SK-N-SH (cell line): ENCODE results near the gene NFIA. TPM values are rescaled to one million over a fixed set of nuclear protein-coding genes. Genes with fewer than 3 reads are reported as not detected.

Experiments
- CTCF ChIA-PET: fragments of 300-600, 350-600 bp; formaldehyde crosslinking; extraction: SDS; loops from one replicate; lab custom pipeline; 2021; lab: Yijun Ruan, JAX
- POLR2A ChIA-PET: fragments of 350-600 bp; sonication (Branson Sonifier 250); formaldehyde crosslinking; extraction: SDS; loops from one replicate; lab custom pipeline; 2020; ENCODE audit warnings: antibody characterized with exemption, inconsistent platforms; lab: Yijun Ruan, JAX
- DNase-seq: peaks from one replicate; pipeline ENCODE4 v3.0.0; 2012
- H2AFZ ChIP-seq: fragments of 200-600 bp; sonication (generic); 2 replicates; pipeline ENCODE4 v1.8.1; 2016; ENCODE audit warnings: antibody characterized with exemption, mild to moderate bottlenecking, low read depth
- H3F3A ChIP-seq: fragments of 200-600 bp; sonication (generic); replicated peaks from 2 replicates; pipeline ENCODE3; 2016; ENCODE audit warnings: antibody characterized with exemption, mild to moderate bottlenecking; ENCODE audit not compliant: insufficient read depth
- H3K27ac ChIP-seq, 2 experiments: fragments of 200-500 bp in 1 of 2; fragments of 200-600 bp in 1 of 2; sonication (Bioruptor generic) in 1 of 2; sonication (generic), shearing (Covaris generic) in 1 of 2; 2 replicates each; pipeline versions ENCODE4 v1.5.1 to v1.6.1; 2014 to 2016; ENCODE audit warnings: low read depth in 2 of 2, inconsistent platforms in 1 of 2, low read length in 1 of 2, mild to moderate bottlenecking in 1 of 2, mixed read lengths in 1 of 2
- H3K27me3 ChIP-seq: fragments of 200-600 bp; sonication (generic), shearing (Covaris generic); 2 replicates; pipeline ENCODE4 v1.6.1; 2016; ENCODE audit warnings: mixed run types; ENCODE audit not compliant: insufficient read depth
- H3K36me3 ChIP-seq, 2 experiments: fragments of 200-500 bp in 1 of 2; fragments of 200-600 bp in 1 of 2; sonication (Bioruptor generic) in 1 of 2; sonication (generic) in 1 of 2; replicated peaks in 1 of 2; 2 replicates each; pipeline versions ENCODE3 to v1.5.1; 2014 to 2016; ENCODE audit warnings: low read length in 1 of 2, mild to moderate bottlenecking in 1 of 2; ENCODE audit not compliant: insufficient read depth in 2 of 2, control insufficient read depth in 1 of 2
- H3K4me1 ChIP-seq, 2 experiments: fragments of 200-500 bp in 1 of 2; fragments of 200-600 bp in 1 of 2; sonication (Bioruptor generic) in 1 of 2; sonication (generic), shearing (Covaris generic) in 1 of 2; 2 replicates each; pipeline versions ENCODE4 v1.5.1 to v1.6.1; 2014 to 2016; ENCODE audit warnings: low read depth in 1 of 2, low read length in 1 of 2, mixed run types in 1 of 2; ENCODE audit not compliant: insufficient read depth in 2 of 2, control insufficient read depth in 1 of 2
- H3K4me2 ChIP-seq: fragments of 200-600 bp; sonication (generic), shearing (Covaris generic); 2 replicates; pipeline ENCODE4 v1.6.1; 2017; ENCODE audit warnings: mixed run types
- H3K4me3 ChIP-seq, 2 experiments: fragments of 200-500 bp in 1 of 2; fragments of 200-600 bp in 1 of 2; sonication (Bioruptor generic) in 1 of 2; sonication (generic), shearing (Covaris generic) in 1 of 2; 2 replicates each; pipeline versions ENCODE4 v1.5.1 to v1.8.1; 2014 to 2016; ENCODE audit warnings: low read depth in 2 of 2, inconsistent platforms in 1 of 2, low read length in 1 of 2, mild to moderate bottlenecking in 1 of 2, mixed read lengths in 1 of 2, moderate library complexity in 1 of 2
- H3K79me2 ChIP-seq: fragments of 200-600 bp; sonication (generic); 2 replicates; pipeline ENCODE4 v1.8.1; 2017; ENCODE audit warnings: mild to moderate bottlenecking; ENCODE audit not compliant: insufficient read depth
- H3K9ac ChIP-seq: fragments of 200-600 bp; sonication (generic); 2 replicates; pipeline ENCODE4 v1.6.1; 2017; ENCODE audit warnings: mixed run types
- H3K9me2 ChIP-seq: fragments of 200-600 bp; sonication (generic); 2 replicates; pipeline ENCODE4 v1.6.1; 2017; ENCODE audit warnings: mixed run types
- H3K9me3 ChIP-seq: fragments of 200-600 bp; sonication (generic); 2 replicates; pipeline ENCODE4 v1.6.1; 2017; ENCODE audit warnings: mixed run types, mild to moderate bottlenecking, moderate library complexity
- H4K20me1 ChIP-seq: fragments of 200-600 bp; sonication (generic); 2 replicates; pipeline ENCODE4 v1.6.1; 2017; ENCODE audit warnings: mild to moderate bottlenecking, mixed run types; ENCODE audit not compliant: insufficient read depth
- CHD2 ChIP-seq: fragments of 150-350 bp; IDR thresholded peaks from 2 replicates; pipeline ENCODE4 v1.6.1; 2018; ENCODE audit warnings: low read length; ENCODE audit not compliant: partially characterized antibody
- ELF1 ChIP-seq: IDR thresholded peaks from 2 replicates; pipeline ENCODE4 v1.4.0; 2012
- EP300 ChIP-seq, 2 experiments: IDR thresholded peaks; 2 replicates each; pipeline versions ENCODE4 v1.4.0 to v1.6.1; 2012; ENCODE audit warnings: borderline replicate concordance in 1 of 2, low read depth in 1 of 2, low read length in 1 of 2
- GATA2 ChIP-seq: sonication (generic); formaldehyde crosslinking; IDR thresholded peaks from 2 replicates; pipeline ENCODE4 v1.5.0; 2020; ENCODE audit warnings: mild to moderate bottlenecking, missing genetic modification reagents
- MEF2A ChIP-seq: IDR thresholded peaks from 2 replicates; pipeline ENCODE4 v1.4.0; 2012; ENCODE audit warnings: low read depth, borderline replicate concordance
- NRF1 ChIP-seq: IDR thresholded peaks from 2 replicates; pipeline ENCODE4 v1.6.1; 2012; ENCODE audit warnings: low read depth, mild to moderate bottlenecking, low read length
- POLR2AphosphoS5 ChIP-seq: IDR thresholded peaks from 2 replicates; pipeline ENCODE4 v1.6.1; 2012; ENCODE audit warnings: low read depth, low read length
- RAD21 ChIP-seq: IDR thresholded peaks from 2 replicates; pipeline ENCODE4 v1.6.1; 2012; ENCODE audit warnings: mild to moderate bottlenecking, low read length
- SIN3A ChIP-seq: IDR thresholded peaks from 2 replicates; pipeline ENCODE4 v1.6.1; 2012; ENCODE audit warnings: low read depth, mild to moderate bottlenecking, low read length, moderate library complexity, borderline replicate concordance
- SMC3 ChIP-seq: IDR thresholded peaks from 2 replicates; pipeline ENCODE4 v1.6.1; 2012; ENCODE audit warnings: low read depth, low read length, improper control_type of control experiment
- TAF1 ChIP-seq: IDR thresholded peaks from 2 replicates; pipeline ENCODE4 v1.6.1; 2012; ENCODE audit warnings: low read depth, mild to moderate bottlenecking, low read length, moderate library complexity, borderline replicate concordance
- YY1 ChIP-seq: IDR thresholded peaks from 2 replicates; pipeline ENCODE4 v1.4.0; 2012; ENCODE audit warnings: low read depth, mild to moderate bottlenecking
- WGBS: methylation state at CpG from one replicate; pipeline ENCODE4 v1.1.6; 2017; ENCODE audit warnings: low lambda C conversion rate; 5-methylcytosine and 5-hydroxymethylcytosine counted together
- polyA plus RNA-seq, 3 experiments: library from polyadenylated mRNA; depleted of rRNA; stranded (reverse); fragments of >200 nt; gene quantifications; 2 replicates each; pipeline ENCODE4 v1.2.3, GENCODE V29; 2012
- TF ChIP-seq, protein P1 (sequence below): fragments of 200-600 bp; sonication (generic); IDR thresholded peaks from 2 replicates; pipeline ENCODE4 v1.6.1; 2017; ENCODE audit warnings: antibody characterized with exemption, mild to moderate bottlenecking, moderate library complexity
- TF ChIP-seq, protein P2 (sequence below): fragments of 150-350 bp; IDR thresholded peaks from 2 replicates; pipeline ENCODE4 v1.6.1; 2017; ENCODE audit warnings: antibody characterized with exemption, low read length, low read depth, borderline replicate concordance
- TF ChIP-seq, protein P3 (sequence below): IDR thresholded peaks from 2 replicates; pipeline ENCODE4 v1.6.1; 2012; ENCODE audit warnings: mild to moderate bottlenecking, low read depth, low read length, moderate library complexity

NFIA gene
- polyA plus RNA-seq, 1 of the 3 experiments (the other 2 are of a cell fraction): 3.3 TPM

DNA sequence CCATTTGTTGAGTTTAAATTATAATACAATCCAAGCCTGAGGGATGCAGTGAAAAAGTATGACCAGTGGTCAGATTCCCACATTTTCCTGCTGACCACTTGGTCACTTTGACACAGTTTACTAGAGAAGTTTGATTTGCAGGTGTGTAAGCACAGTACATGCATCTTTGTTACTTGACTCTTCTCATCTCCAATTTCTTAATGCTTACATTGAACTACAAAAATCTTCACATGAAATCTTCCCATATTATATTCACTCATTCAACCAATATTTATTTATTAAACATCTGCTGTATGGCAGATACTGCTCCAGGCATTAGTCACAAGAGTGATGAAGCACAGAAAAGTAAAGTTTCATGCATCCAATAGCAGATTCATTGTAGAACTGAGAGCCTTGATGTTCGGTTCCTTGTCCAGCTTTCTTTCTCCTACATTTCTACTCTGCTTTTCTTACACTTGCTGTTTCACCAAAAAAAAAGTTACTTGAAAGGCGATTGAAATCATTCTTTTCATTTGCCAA lies 211.7 kb downstream of the NFIA start:
- H3K36me3 ChIP-seq: no peaks in the 10 kb centered on the region
- TF ChIP-seq, protein P1, sequence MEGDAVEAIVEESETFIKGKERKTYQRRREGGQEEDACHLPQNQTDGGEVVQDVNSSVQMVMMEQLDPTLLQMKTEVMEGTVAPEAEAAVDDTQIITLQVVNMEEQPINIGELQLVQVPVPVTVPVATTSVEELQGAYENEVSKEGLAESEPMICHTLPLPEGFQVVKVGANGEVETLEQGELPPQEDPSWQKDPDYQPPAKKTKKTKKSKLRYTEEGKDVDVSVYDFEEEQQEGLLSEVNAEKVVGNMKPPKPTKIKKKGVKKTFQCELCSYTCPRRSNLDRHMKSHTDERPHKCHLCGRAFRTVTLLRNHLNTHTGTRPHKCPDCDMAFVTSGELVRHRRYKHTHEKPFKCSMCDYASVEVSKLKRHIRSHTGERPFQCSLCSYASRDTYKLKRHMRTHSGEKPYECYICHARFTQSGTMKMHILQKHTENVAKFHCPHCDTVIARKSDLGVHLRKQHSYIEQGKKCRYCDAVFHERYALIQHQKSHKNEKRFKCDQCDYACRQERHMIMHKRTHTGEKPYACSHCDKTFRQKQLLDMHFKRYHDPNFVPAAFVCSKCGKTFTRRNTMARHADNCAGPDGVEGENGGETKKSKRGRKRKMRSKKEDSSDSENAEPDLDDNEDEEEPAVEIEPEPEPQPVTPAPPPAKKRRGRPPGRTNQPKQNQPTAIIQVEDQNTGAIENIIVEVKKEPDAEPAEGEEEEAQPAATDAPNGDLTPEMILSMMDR: no peak
- TF ChIP-seq RAD21 (no peak), POLR2AphosphoS5 (no peak)
- no peak overlapping the region for H2AFZ ChIP-seq
- H3K9me2 ChIP-seq: no peaks in the 10 kb centered on the region
- H3K27ac ChIP-seq: no peak overlapping the region
- H3K9ac ChIP-seq: no peak overlapping the region
- ChIA-PET CTCF (no interaction called here), POLR2A (no interaction called here)
- H4K20me1 ChIP-seq: no peaks in the 10 kb centered on the region
- no peaks in the 10 kb centered on the region for H3K9me3 ChIP-seq
- no peaks in the 10 kb centered on the region for H3K27me3 ChIP-seq
- no peak overlapping the region for H3K4me3 ChIP-seq
- no peaks in the 10 kb centered on the region for H3K79me2 ChIP-seq
- no peak overlapping the region for H3K4me2 ChIP-seq
- WGBS: 78% methylated on average over 2 of the region's 2 CpGs
- no peaks in the 10 kb centered on the region for H3F3A ChIP-seq
- no peaks in the 10 kb centered on the region for H3K4me1 ChIP-seq
- no peak for DNase-seq

DNA sequence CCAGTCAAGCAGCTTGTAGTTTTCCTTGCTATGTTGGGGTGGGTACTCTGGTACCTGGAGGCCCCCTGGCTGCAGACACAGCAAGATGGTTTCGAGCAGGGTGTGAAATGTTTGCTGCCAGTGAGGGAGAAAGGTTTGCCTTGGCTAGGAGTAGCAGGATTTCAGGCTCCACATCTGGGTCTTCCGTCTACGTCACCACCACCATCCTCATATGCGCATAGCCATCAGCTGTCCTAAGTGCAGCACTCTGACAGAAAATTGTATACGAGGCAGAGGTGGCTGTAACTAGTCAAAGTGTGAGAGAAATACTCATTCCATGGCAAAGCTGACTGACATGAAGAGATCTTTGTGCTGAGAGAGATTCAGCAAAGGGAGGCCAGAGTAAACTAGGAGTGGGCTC lies 212.6 kb downstream of the NFIA start:
- H3K36me3 ChIP-seq: no peaks in the 10 kb centered on the region
- POLR2A ChIA-PET: no interaction called here
- H3K9me3 ChIP-seq: no peaks in the 10 kb centered on the region
- TF ChIP-seq RAD21 (no peak), ELF1 (no peak), EP300 (IDR thresholded peaks at IDR 0.05; ENCODE audit: borderline replicate concordance in 1 of 2, low read depth in 1 of 2, low read length in 1 of 2) (no peak), SIN3A (no peak), TAF1 (no peak), NRF1 (no peak), YY1 (no peak), GATA2 (no peak), SMC3 (no peak), MEF2A (no peak), CHD2 (no peak)
- TF ChIP-seq, protein P2, sequence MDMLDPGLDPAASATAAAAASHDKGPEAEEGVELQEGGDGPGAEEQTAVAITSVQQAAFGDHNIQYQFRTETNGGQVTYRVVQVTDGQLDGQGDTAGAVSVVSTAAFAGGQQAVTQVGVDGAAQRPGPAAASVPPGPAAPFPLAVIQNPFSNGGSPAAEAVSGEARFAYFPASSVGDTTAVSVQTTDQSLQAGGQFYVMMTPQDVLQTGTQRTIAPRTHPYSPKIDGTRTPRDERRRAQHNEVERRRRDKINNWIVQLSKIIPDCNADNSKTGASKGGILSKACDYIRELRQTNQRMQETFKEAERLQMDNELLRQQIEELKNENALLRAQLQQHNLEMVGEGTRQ: no peak
- TF ChIP-seq, protein P3, sequence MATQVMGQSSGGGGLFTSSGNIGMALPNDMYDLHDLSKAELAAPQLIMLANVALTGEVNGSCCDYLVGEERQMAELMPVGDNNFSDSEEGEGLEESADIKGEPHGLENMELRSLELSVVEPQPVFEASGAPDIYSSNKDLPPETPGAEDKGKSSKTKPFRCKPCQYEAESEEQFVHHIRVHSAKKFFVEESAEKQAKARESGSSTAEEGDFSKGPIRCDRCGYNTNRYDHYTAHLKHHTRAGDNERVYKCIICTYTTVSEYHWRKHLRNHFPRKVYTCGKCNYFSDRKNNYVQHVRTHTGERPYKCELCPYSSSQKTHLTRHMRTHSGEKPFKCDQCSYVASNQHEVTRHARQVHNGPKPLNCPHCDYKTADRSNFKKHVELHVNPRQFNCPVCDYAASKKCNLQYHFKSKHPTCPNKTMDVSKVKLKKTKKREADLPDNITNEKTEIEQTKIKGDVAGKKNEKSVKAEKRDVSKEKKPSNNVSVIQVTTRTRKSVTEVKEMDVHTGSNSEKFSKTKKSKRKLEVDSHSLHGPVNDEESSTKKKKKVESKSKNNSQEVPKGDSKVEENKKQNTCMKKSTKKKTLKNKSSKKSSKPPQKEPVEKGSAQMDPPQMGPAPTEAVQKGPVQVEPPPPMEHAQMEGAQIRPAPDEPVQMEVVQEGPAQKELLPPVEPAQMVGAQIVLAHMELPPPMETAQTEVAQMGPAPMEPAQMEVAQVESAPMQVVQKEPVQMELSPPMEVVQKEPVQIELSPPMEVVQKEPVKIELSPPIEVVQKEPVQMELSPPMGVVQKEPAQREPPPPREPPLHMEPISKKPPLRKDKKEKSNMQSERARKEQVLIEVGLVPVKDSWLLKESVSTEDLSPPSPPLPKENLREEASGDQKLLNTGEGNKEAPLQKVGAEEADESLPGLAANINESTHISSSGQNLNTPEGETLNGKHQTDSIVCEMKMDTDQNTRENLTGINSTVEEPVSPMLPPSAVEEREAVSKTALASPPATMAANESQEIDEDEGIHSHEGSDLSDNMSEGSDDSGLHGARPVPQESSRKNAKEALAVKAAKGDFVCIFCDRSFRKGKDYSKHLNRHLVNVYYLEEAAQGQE: no peak
- TF ChIP-seq, all 33 proteins: peak for 0
- Histone ChIP-seq H3K4me2 (no peak overlapping the region), H3F3A (no peaks in the 10 kb centered on the region), H3K9me2 (no peaks in the 10 kb centered on the region), H3K79me2 (no peaks in the 10 kb centered on the region), H2AFZ (no peak overlapping the region), H4K20me1 (no peaks in the 10 kb centered on the region), H3K4me3 (no peak overlapping the region), H3K9ac (no peak overlapping the region), H3K27me3 (no peaks in the 10 kb centered on the region), H3K4me1 (no peaks in the 10 kb centered on the region), H3K27ac (no peak overlapping the region)
- 95% methylated on average over 5 of the region's 5 CpGs for WGBS
- CTCF ChIA-PET: no interaction called here
- no peak for DNase-seq
